Activated CD4-positive, alpha-beta memory T cell treated with anti-CD3 and anti-CD28 coated beads, Interleukin-2, amount 10 ng/mL, durations not matched to agents 7 days and 5 days (primary cell): ENCODE measurements around the gene DNAJC21. TPM values are rescaled to one million over a fixed set of nuclear protein-coding genes. Genes with fewer than 3 reads are reported as not detected.

ENCODE experiments used
- CTCF ChIA-PET: fragments of 350-600 bp; sonication (Branson Sonifier 250); formaldehyde crosslinking; loops from one replicate; lab custom pipeline; 2021; ENCODE audit warnings: antibody characterized with exemption, inconsistent platforms; lab: Charles Lee
- POLR2A ChIA-PET: fragments of 350-600 bp; sonication (Branson Sonifier 250); formaldehyde crosslinking; loops from one replicate; lab custom pipeline; 2021; ENCODE audit warnings: antibody characterized with exemption; lab: Charles Lee
- DNase-seq: peaks from one replicate; pipeline ENCODE4 v3.0.0-alpha.2; 2020
- H3K27ac Mint-ChIP-seq: one replicate; pipeline ENCODE4 v1.8.0; 2021; ENCODE audit warnings: mild to moderate bottlenecking, mixed read lengths
- H3K27me3 Mint-ChIP-seq: one replicate; pipeline ENCODE4 v1.8.0; 2021; ENCODE audit warnings: mixed read lengths
- H3K36me3 Mint-ChIP-seq: one replicate; pipeline ENCODE4 v1.8.0; 2021; ENCODE audit warnings: low read depth, mixed read lengths
- H3K4me1 Mint-ChIP-seq: one replicate; pipeline ENCODE4 v1.8.0; 2021; ENCODE audit warnings: mixed read lengths
- H3K4me3 Mint-ChIP-seq: one replicate; pipeline ENCODE4 v1.8.0; 2021; ENCODE audit warnings: mild to moderate bottlenecking, mixed read lengths
- H3K9me3 Mint-ChIP-seq: one replicate; pipeline ENCODE4 v1.8.0; 2021; ENCODE audit warnings: mixed read lengths
- total RNA-seq, 2 experiments: library from RNA; stranded (reverse); gene quantifications; one replicate each; pipeline ENCODE4 v1.2.3, GENCODE V29; 2021

Gene DNAJC21
- total RNA-seq, 2 experiments from 2014 or later = 53.8 to 56.8 TPM

DNA sequence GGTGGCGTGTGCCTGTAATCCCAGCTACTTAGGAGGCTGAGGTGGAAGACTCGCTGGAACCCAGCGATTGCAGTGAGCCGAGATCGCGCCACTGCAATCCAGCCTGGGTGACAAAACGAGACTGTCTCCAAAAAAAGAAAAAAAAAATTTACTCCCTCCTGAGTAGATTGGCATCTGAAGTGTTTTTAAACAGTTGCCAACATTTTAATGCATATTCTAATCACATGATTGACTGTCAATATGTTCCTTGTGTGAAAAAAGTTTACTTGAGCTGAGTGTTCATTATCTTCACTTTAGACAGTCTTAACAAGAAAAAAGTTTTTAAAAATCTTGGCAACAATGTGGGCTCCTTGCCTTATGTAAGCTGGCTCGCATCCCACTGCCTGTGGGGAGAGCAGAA lies 64.6 kb downstream of the DNAJC21 start:
- ChIA-PET CTCF (interaction anchor here (3.2 kb wide), 1 partner anchor 9 kb away, joined by 13 read pairs; no protein-coding TSS in a partner anchor), POLR2A (no interaction called here)
- no peak overlapping the region for H3K4me3 Mint-ChIP-seq
- H3K4me1 Mint-ChIP-seq = no peaks in the 10 kb centered on the region
- H3K9me3 Mint-ChIP-seq = no peaks in the 10 kb centered on the region
- peaks cover 28% of the 10 kb centered on the region for H3K27me3 Mint-ChIP-seq
- no peaks in the 10 kb centered on the region for H3K36me3 Mint-ChIP-seq
- no peak for DNase-seq
- no peak overlapping the region for H3K27ac Mint-ChIP-seq

GRCh38 chr5:34996261-34996660 lies 66.9 kb downstream of the DNAJC21 start:
- Mint-ChIP-seq H3K4me3 (no peak overlapping the region), H3K27me3 (peaks cover 34% of the 10 kb centered on the region), H3K4me1 (no peaks in the 10 kb centered on the region), H3K36me3 (no peaks in the 10 kb centered on the region), H3K9me3 (no peaks in the 10 kb centered on the region), H3K27ac (no peak overlapping the region)
- no peak for DNase-seq
- ChIA-PET CTCF (no interaction called here), POLR2A (no interaction called here)

- Mint-ChIP-seq H3K4me3 (no peak overlapping the region), H3K4me1 (no peaks in the 10 kb centered on the region), H3K27ac (no peak overlapping the region), H3K36me3 (no peaks in the 10 kb centered on the region), H3K9me3 (no peaks in the 10 kb centered on the region), H3K27me3 (peaks cover 32% of the 10 kb centered on the region)
- ChIA-PET CTCF (no interaction called here), POLR2A (no interaction called here)
- DNase-seq = no peak
Measured at GRCh38 chr5:34998058-34998789, 68.9 kb downstream of the DNAJC21 start.

DNA sequence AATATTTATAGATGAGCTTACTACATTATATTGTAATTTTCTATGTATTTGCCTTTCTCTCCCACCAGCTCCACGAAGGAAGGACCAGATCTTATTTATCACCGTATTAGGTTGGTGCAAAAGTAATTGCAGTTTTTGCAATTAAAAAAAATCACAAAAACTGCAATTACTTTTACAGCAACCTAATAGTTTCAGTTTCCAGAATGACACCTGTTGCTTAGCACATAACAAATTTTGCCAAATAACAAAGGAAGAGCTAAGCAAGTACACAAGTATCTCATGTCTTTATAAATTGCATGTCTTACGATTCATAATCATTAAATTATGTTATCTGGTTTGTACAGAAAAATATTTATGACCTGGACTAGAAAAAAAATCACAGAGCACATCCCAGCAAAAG lies 72.5 kb downstream of the DNAJC21 start:
- no peaks in the 10 kb centered on the region for H3K9me3 Mint-ChIP-seq
- ChIA-PET CTCF (interaction anchor here (2.0 to 3.0 kb wide), 4 partner anchors 9 to 479 kb away, joined by 6 to 24 read pairs (median 16); no protein-coding TSS in a partner anchor), POLR2A (no interaction called here)
- H3K4me1 Mint-ChIP-seq = no peaks in the 10 kb centered on the region
- no peak for DNase-seq
- H3K4me3 Mint-ChIP-seq = no peak overlapping the region
- peaks cover 19% of the 10 kb centered on the region for H3K27me3 Mint-ChIP-seq
- no peak overlapping the region for H3K27ac Mint-ChIP-seq
- no peaks in the 10 kb centered on the region for H3K36me3 Mint-ChIP-seq

DNA sequence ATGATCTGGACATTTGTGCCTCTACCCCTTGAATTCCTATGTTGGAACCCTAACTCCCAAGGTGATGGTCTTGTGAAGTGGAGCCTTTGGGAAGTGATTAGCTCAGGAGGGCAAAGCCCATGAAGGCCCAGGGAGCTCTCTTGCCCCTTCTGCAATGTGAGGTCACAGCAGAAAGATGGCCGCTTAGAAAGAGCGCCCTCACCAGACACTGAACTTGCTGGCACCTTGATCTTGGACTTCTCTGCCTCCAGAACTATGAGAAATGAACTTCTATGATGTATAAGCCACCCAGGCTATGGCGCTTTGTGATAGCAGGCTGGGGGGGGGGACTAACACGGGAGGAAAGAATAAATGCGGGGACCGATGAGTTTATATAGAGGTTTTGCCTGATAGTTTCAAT lies 73.1 kb downstream of the DNAJC21 start:
- Mint-ChIP-seq H3K36me3 (no peaks in the 10 kb centered on the region), H3K27me3 (peaks cover 19% of the 10 kb centered on the region), H3K4me3 (no peak overlapping the region), H3K9me3 (no peaks in the 10 kb centered on the region), H3K27ac (no peak overlapping the region), H3K4me1 (no peaks in the 10 kb centered on the region)
- ChIA-PET POLR2A (interaction anchor here (1.6 kb wide), 1 partner anchor 106 kb away, joined by 3 read pairs; no protein-coding TSS in a partner anchor), CTCF (interaction anchor here (1.6 to 3.0 kb wide), 6 partner anchors 9 to 479 kb away, joined by 5 to 24 read pairs (median 10); no protein-coding TSS in a partner anchor)
- DNase-seq = no peak

DNA sequence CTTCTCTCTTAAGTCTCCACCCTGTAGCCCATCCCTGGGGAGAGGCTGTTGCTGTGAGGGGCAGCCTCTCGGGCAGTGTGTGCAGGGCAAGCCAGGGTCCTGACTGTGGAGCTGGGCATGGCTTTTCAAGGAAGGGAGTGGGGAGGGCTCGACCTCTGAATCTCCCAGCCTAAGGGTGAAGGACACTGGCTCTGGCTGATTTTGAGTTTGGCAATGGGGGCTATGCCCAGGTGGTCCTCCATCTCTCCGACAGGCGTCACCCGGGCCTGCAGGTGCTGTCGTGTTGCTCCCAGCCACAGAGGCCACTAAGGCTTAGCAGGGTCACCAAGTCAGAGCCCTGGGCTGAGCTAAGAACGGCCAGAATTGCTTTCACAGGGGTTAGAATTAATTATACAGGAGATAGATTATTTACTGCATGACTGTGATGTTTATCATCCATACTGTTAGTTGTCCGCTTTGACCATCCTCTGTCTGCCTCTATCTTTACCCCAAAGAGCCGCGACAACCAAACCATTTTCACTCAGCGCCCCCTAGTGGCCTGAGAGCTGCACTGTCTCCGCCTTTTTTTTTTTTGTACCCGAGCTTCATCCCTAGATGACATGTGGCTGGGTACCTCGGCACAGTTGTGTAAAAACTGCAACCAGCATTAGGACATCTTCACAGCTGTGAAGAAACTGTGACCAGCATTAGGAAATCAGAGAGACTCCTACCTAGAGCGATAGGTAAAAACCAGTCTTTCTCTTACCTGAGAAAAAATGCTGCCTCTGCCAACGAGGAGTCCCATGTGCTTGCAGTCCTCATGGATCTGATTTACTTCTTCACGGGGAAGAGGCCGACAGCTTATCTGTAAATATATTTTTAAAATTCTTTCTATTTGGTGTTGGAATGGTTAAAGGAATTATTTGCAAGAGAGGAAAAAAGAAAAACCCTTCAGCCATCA lies 73.9 kb downstream of the DNAJC21 start:
- CTCF ChIA-PET = interaction anchor here (0.7 to 3.0 kb wide), 27 partner anchors 10 to 878 kb away, joined by 3 to 24 read pairs (median 4); no protein-coding TSS in a partner anchor
- no peaks in the 10 kb centered on the region for H3K4me1 Mint-ChIP-seq
- peak; percentile 61 for DNase-seq
- H3K9me3 Mint-ChIP-seq = no peaks in the 10 kb centered on the region
- POLR2A ChIA-PET = interaction anchor here (0.6 to 1.6 kb wide), 2 partner anchors 40 to 107 kb away, joined by 3 read pairs; no protein-coding TSS in a partner anchor
- no peak overlapping the region for H3K4me3 Mint-ChIP-seq
- peaks cover 19% of the 10 kb centered on the region for H3K27me3 Mint-ChIP-seq
- H3K27ac Mint-ChIP-seq = no peak overlapping the region
- no peaks in the 10 kb centered on the region for H3K36me3 Mint-ChIP-seq

- no peaks in the 10 kb centered on the region for H3K9me3 Mint-ChIP-seq
- CTCF ChIA-PET = interaction anchor here (0.8 to 3.0 kb wide), 15 partner anchors 12 to 878 kb away, joined by 3 to 19 read pairs (median 4); no protein-coding TSS in a partner anchor
- POLR2A ChIA-PET = interaction anchor here (1.6 kb wide), 1 partner anchor 108 kb away, joined by 3 read pairs; no protein-coding TSS in a partner anchor
- peaks cover 23% of the 10 kb centered on the region for H3K27me3 Mint-ChIP-seq
- no peaks in the 10 kb centered on the region for H3K4me1 Mint-ChIP-seq
- no peak overlapping the region for H3K4me3 Mint-ChIP-seq
- H3K27ac Mint-ChIP-seq = no peak overlapping the region
- DNase-seq = no peak
- H3K36me3 Mint-ChIP-seq = no peaks in the 10 kb centered on the region
Measured at GRCh38 chr5:35004200-35004599, 74.8 kb downstream of the DNAJC21 start.

DNA sequence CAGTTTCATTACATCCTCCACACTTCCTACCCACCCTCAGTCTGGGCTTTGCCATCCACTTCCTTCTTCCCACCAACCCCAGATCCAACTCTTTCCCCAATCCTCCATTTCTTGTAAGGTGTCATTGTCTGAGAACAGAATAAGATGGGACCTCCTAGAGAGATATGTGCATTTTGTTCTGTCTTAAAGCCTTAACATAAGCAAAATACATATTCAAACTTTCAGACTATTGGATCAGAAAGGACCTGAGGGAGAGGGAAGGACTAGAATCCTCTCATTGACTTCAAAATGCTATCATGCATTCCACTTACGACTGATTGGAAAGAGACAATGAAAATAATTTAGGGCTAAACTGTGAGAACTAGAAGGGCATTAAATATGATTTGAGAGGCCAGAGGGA lies 75.4 kb downstream of the DNAJC21 start:
- H3K36me3 Mint-ChIP-seq = no peaks in the 10 kb centered on the region
- ChIA-PET CTCF (interaction anchor here (1.7 to 3.0 kb wide), 2 partner anchors 39 to 482 kb away, joined by 6 to 19 read pairs; no protein-coding TSS in a partner anchor), POLR2A (no interaction called here)
- peaks cover 25% of the 10 kb centered on the region for H3K27me3 Mint-ChIP-seq
- H3K4me3 Mint-ChIP-seq = no peak overlapping the region
- no peaks in the 10 kb centered on the region for H3K9me3 Mint-ChIP-seq
- no peak overlapping the region for H3K27ac Mint-ChIP-seq
- DNase-seq = no peak
- no peaks in the 10 kb centered on the region for H3K4me1 Mint-ChIP-seq

Other genes with a start within 250 kb of the DNAJC21 start
- gene TTC23L, start 90.4 kb upstream of the DNAJC21 start, total RNA-seq = not detected
- 10 to 100 TPM; 27.5 to 29.2 TPM for gene RAD1, start 14.1 kb upstream of the DNAJC21 start, total RNA-seq
- gene BRIX1, start 13.8 kb upstream of the DNAJC21 start, total RNA-seq = 10 to 100 TPM; 33.0 to 36.0 TPM
- not detected for gene AGXT2, start 118.4 kb downstream of the DNAJC21 start, total RNA-seq